Keratinocyte (primary cell): ENCODE measurements around the gene CAMK2D. TPM values are rescaled to one million over a fixed set of nuclear protein-coding genes. Genes with fewer than 3 reads are reported as not detected.

ENCODE experiments used
- DNase-seq: peaks from one replicate; pipeline ENCODE4 v3.0.0-alpha.2; 2011; ENCODE audit warnings: low read depth, missing footprints, low spot score
- FAIRE-seq: peaks from 2 replicates; lab custom pipeline; 2011; peaks lifted over from hg19 to GRCh38; lab: Jason Lieb, UNC
- H2AFZ ChIP-seq: 2 replicates; pipeline ENCODE4 v1.6.0; 2012; ENCODE audit warnings: low read length, control low read depth, inconsistent platforms; ENCODE audit not compliant: control insufficient read depth
- H3K27ac ChIP-seq: 2 replicates; pipeline ENCODE4 v1.5.1; 2011; ENCODE audit warnings: low read length; ENCODE audit not compliant: control insufficient read depth, insufficient read depth
- H3K27me3 ChIP-seq: 3 replicates; pipeline ENCODE4 v1.6.0; 2011; ENCODE audit warnings: low read length; ENCODE audit not compliant: control insufficient read depth, insufficient read depth; ENCODE audit errors: extremely low read depth
- H3K36me3 ChIP-seq, 2 experiments: 2 replicates in 1 of 2; 3 replicates in 1 of 2; pipeline ENCODE4 v1.5.1; 2011; ENCODE audit warnings: low read length in 2 of 2, mild to moderate bottlenecking in 1 of 2; ENCODE audit not compliant: control insufficient read depth in 2 of 2, insufficient read depth in 2 of 2; ENCODE audit errors: extremely low read depth in 1 of 2
- H3K4me1 ChIP-seq: 3 replicates; pipeline ENCODE4 v1.5.1; 2011; ENCODE audit warnings: low read length; ENCODE audit not compliant: control insufficient read depth, insufficient read depth; ENCODE audit errors: extremely low read depth
- H3K4me2 ChIP-seq: 3 replicates; pipeline ENCODE4 v1.6.0; 2011; ENCODE audit warnings: low read depth, low read length; ENCODE audit not compliant: control insufficient read depth, insufficient read depth; ENCODE audit errors: extremely low read depth
- H3K4me3 ChIP-seq, 3 experiments: fragments of 200-600 bp in 1 of 3; sonication (generic) in 1 of 3; 2 replicates in 2 of 3; 3 replicates in 1 of 3; pipeline ENCODE4 v1.5.1; 2011 to 2016; ENCODE audit warnings: low read length in 3 of 3, mild to moderate bottlenecking in 3 of 3, control low read depth in 2 of 3, inconsistent platforms in 1 of 3, low read depth in 1 of 3, mixed read lengths in 1 of 3, mixed run types in 1 of 3, moderate library complexity in 1 of 3; ENCODE audit not compliant: control insufficient read depth in 2 of 3, insufficient read depth in 2 of 3; ENCODE audit errors: extremely low read depth in 1 of 3
- H3K79me2 ChIP-seq: 2 replicates; pipeline ENCODE4 v1.6.0; 2012; ENCODE audit warnings: low read length; ENCODE audit not compliant: control insufficient read depth, insufficient read depth
- H3K9ac ChIP-seq: 3 replicates; pipeline ENCODE4 v1.6.0; 2011; ENCODE audit warnings: low read length; ENCODE audit not compliant: control insufficient read depth, insufficient read depth; ENCODE audit errors: extremely low read depth
- H3K9me1 ChIP-seq: 3 replicates; pipeline ENCODE4 v1.6.0; 2011; ENCODE audit warnings: low read length; ENCODE audit not compliant: control insufficient read depth, insufficient read depth; ENCODE audit errors: extremely low read depth
- H3K9me3 ChIP-seq: 2 replicates; pipeline ENCODE4 v1.5.1; 2012; ENCODE audit warnings: low read depth, low read length; ENCODE audit not compliant: control insufficient read depth
- H4K20me1 ChIP-seq: 3 replicates; pipeline ENCODE4 v1.6.0; 2011; ENCODE audit warnings: low read length; ENCODE audit not compliant: control insufficient read depth, insufficient read depth; ENCODE audit errors: extremely low read depth
- CTCF ChIP-seq, 3 experiments: IDR thresholded peaks in 1 of 3; conservative IDR thresholded peaks in 1 of 3; optimal IDR thresholded peaks in 1 of 3; 2 replicates in 2 of 3; 3 replicates in 1 of 3; pipeline versions ENCODE3 to v1.5.1; 2011; ENCODE audit warnings: low read length in 3 of 3, mild to moderate bottlenecking in 3 of 3, moderate library complexity in 2 of 3, control low read depth in 1 of 3, inconsistent platforms in 1 of 3; ENCODE audit not compliant: insufficient read depth in 2 of 3; ENCODE audit errors: extremely low read depth in 1 of 3
- EZH2 ChIP-seq: IDR thresholded peaks from one replicate; pipeline ENCODE4 v1.6.1; 2012; ENCODE audit warnings: inconsistent platforms, mild to moderate bottlenecking, low read length, moderate library complexity
- dilution Hi-C: fragments of 300-500 bp; cut with MboI; formaldehyde crosslinking; loops from one replicate; pipeline ENCODE4 v1.7.0; 2020; ENCODE audit warnings: low sequenced_read_pairs; ENCODE audit not compliant: extremely low pct_ligation_motif_present
- polyA plus RNA-seq, 5 experiments: library from polyadenylated mRNA; depleted of rRNA in 3 of 5; stranded (reverse) in 3 of 5; stranded (forward) in 1 of 5; unstranded in 1 of 5; fragments of >200 nt; gene quantifications; 1 replicate in 1 of 5; 2 replicates in 3 of 5; 3 replicates in 1 of 5; pipeline versions ENCODE4 v1.2.1 to v1.2.3, GENCODE V29; 2011 to 2012; ENCODE audit warnings: missing spikeins in 2 of 5, low read depth in 1 of 5, low replicate concordance in 1 of 5

The CAMK2D gene
- polyA plus RNA-seq, 1 donor (not counting 4 experiments of a cell fraction or from before 2014, with no cell fraction given) = 18.8 TPM

- no peak overlapping the region for H3K4me2 ChIP-seq
- no peaks in the 10 kb centered on the region for H3K79me2 ChIP-seq
- no peak overlapping the region for H2AFZ ChIP-seq
- dilution Hi-C loops = no loop called here
- DNase-seq = no peak
- H3K9me1 ChIP-seq = no peaks in the 10 kb centered on the region
- no peaks in the 10 kb centered on the region for H3K9me3 ChIP-seq
- no peaks in the 10 kb centered on the region for H3K27me3 ChIP-seq
- H3K4me3 ChIP-seq = no peak overlapping the region
- no peak overlapping the region for H3K27ac ChIP-seq
- H4K20me1 ChIP-seq = no peaks in the 10 kb centered on the region
- no peak for FAIRE-seq
- H3K36me3 ChIP-seq = no peaks in the 10 kb centered on the region
- TF ChIP-seq CTCF (optimal IDR thresholded peaks at IDR 0.05 in 1 of 3, IDR thresholded peaks at IDR 0.05 in 1 of 3, conservative IDR thresholded peaks at IDR 0.05 in 1 of 3; ENCODE audit: extremely low read depth in 1 of 3, insufficient read depth in 2 of 3, low read length in 3 of 3) (no peak), EZH2 (no peak)
- no peak overlapping the region for H3K9ac ChIP-seq
- H3K4me1 ChIP-seq = peaks cover 5% of the 10 kb centered on the region
Measured at GRCh38 chr4:113553082-113553481, 208.5 kb downstream of the CAMK2D start.

GRCh38 chr4:113550510-113550909 lies 211.0 kb downstream of the CAMK2D start:
- Histone ChIP-seq H3K9ac (no peak overlapping the region), H4K20me1 (no peaks in the 10 kb centered on the region), H3K4me3 (no peak overlapping the region), H3K4me2 (no peak overlapping the region), H3K9me1 (no peaks in the 10 kb centered on the region), H3K4me1 (peaks cover 3% of the 10 kb centered on the region), H3K36me3 (no peaks in the 10 kb centered on the region), H3K79me2 (no peaks in the 10 kb centered on the region), H2AFZ (no peak overlapping the region), H3K9me3 (no peaks in the 10 kb centered on the region), H3K27ac (no peak overlapping the region), H3K27me3 (no peaks in the 10 kb centered on the region)
- dilution Hi-C loops = no loop called here
- TF ChIP-seq CTCF (optimal IDR thresholded peaks at IDR 0.05 in 1 of 3, IDR thresholded peaks at IDR 0.05 in 1 of 3, conservative IDR thresholded peaks at IDR 0.05 in 1 of 3; ENCODE audit: extremely low read depth in 1 of 3, insufficient read depth in 2 of 3, low read length in 3 of 3) (no peak), EZH2 (no peak)
- DNase-seq (no peak), FAIRE-seq (no peak)
